Measurements from ENCODE around the gene RAPGEF5. TPM values are rescaled to one million over a fixed set of nuclear protein-coding genes. Genes with fewer than 3 reads are reported as not detected.

The RAPGEF5 gene
- total RNA-seq, 1 donor from 2014 or later, result 29.7 TPM

GRCh38 chr7:22156205-22156604, 200.7 kb downstream of the RAPGEF5 start:
- Histone ChIP-seq H3K36me3 (ENCODE audit: control insufficient read depth in 3 of 3, insufficient read depth in 3 of 3, low read length in 3 of 3) (peaks cover 0 to 4% (median 0%) of the 10 kb centered on the region in 3 donors), H3K27ac (ENCODE audit: low read depth, low read length) (no peak overlapping the region), H3K4me1 (ENCODE audit: control insufficient read depth in 3 of 3, insufficient read depth in 3 of 3, low read length in 3 of 3) (no peaks in the 10 kb centered on the region)

GRCh38 chr7:22154143-22154529, 202.8 kb downstream of the RAPGEF5 start:
- Histone ChIP-seq H3K9me3 (ENCODE audit: control insufficient read depth in 3 of 3, low read length in 3 of 3) (no peaks in the 10 kb centered on the region), H3K27me3 (ENCODE audit: control insufficient read depth in 3 of 3, insufficient read depth in 3 of 3, low read length in 3 of 3) (no peaks in the 10 kb centered on the region), H3K36me3 (ENCODE audit: control insufficient read depth in 3 of 3, insufficient read depth in 3 of 3, low read length in 3 of 3) (peaks cover 0 to 6% (median 0%) of the 10 kb centered on the region in 3 donors), H3K4me1 (ENCODE audit: control insufficient read depth in 3 of 3, insufficient read depth in 3 of 3, low read length in 3 of 3) (no peaks in the 10 kb centered on the region), H3K9ac (ENCODE audit: low read depth in 1 of 3, low read length in 3 of 3) (no peak overlapping the region), H3K27ac (ENCODE audit: low read depth, low read length) (no peak overlapping the region), H3K4me3 (ENCODE audit: low read length in 3 of 3) (no peak overlapping the region)

More at GRCh38 chr7:22156205-22156604, 200.7 kb downstream of the RAPGEF5 start:
- Histone ChIP-seq H3K9me3 (ENCODE audit: control insufficient read depth in 3 of 3, low read length in 3 of 3) (no peaks in the 10 kb centered on the region), H3K4me3 (ENCODE audit: low read length in 3 of 3) (no peak overlapping the region), H3K27me3 (ENCODE audit: control insufficient read depth in 3 of 3, insufficient read depth in 3 of 3, low read length in 3 of 3) (no peaks in the 10 kb centered on the region), H3K9ac (ENCODE audit: low read depth in 1 of 3, low read length in 3 of 3) (no peak overlapping the region)

GRCh38 chr7:22153432-22154142, 203.4 kb downstream of the RAPGEF5 start:
- H3K36me3 ChIP-seq (ENCODE audit: control insufficient read depth in 3 of 3, insufficient read depth in 3 of 3, low read length in 3 of 3), result peaks cover 0 to 6% (median 0%) of the 10 kb centered on the region in 3 donors
- no peaks in the 10 kb centered on the region for H3K27me3 ChIP-seq (ENCODE audit: control insufficient read depth in 3 of 3, insufficient read depth in 3 of 3, low read length in 3 of 3)
- no peak overlapping the region for H3K27ac ChIP-seq (ENCODE audit: low read depth, low read length)
- H3K9ac ChIP-seq (ENCODE audit: low read depth in 1 of 3, low read length in 3 of 3), result no peak overlapping the region
- H3K4me3 ChIP-seq (ENCODE audit: low read length in 3 of 3), result no peak overlapping the region
- no peaks in the 10 kb centered on the region for H3K4me1 ChIP-seq (ENCODE audit: control insufficient read depth in 3 of 3, insufficient read depth in 3 of 3, low read length in 3 of 3)
- no peaks in the 10 kb centered on the region for H3K9me3 ChIP-seq (ENCODE audit: control insufficient read depth in 3 of 3, low read length in 3 of 3)

GRCh38 chr7:22152690-22153089, 204.3 kb downstream of the RAPGEF5 start:
- peaks cover 0 to 6% (median 0%) of the 10 kb centered on the region in 3 donors for H3K36me3 ChIP-seq (ENCODE audit: control insufficient read depth in 3 of 3, insufficient read depth in 3 of 3, low read length in 3 of 3)

GRCh38 chr7:22151901-22152300, 205.1 kb downstream of the RAPGEF5 start:
- H3K36me3 ChIP-seq (ENCODE audit: control insufficient read depth in 3 of 3, insufficient read depth in 3 of 3, low read length in 3 of 3), result peaks cover 0 to 6% (median 0%) of the 10 kb centered on the region in 3 donors
- H3K4me1 ChIP-seq (ENCODE audit: control insufficient read depth in 3 of 3, insufficient read depth in 3 of 3, low read length in 3 of 3), result no peaks in the 10 kb centered on the region
- H3K27me3 ChIP-seq (ENCODE audit: control insufficient read depth in 3 of 3, insufficient read depth in 3 of 3, low read length in 3 of 3), result no peaks in the 10 kb centered on the region
- no peak overlapping the region for H3K27ac ChIP-seq (ENCODE audit: low read depth, low read length)
- no peak overlapping the region for H3K4me3 ChIP-seq (ENCODE audit: low read length in 3 of 3)
- no peak overlapping the region for H3K9ac ChIP-seq (ENCODE audit: low read depth in 1 of 3, low read length in 3 of 3)
- H3K9me3 ChIP-seq (ENCODE audit: control insufficient read depth in 3 of 3, low read length in 3 of 3), result no peaks in the 10 kb centered on the region

More at GRCh38 chr7:22152690-22153089, 204.3 kb downstream of the RAPGEF5 start:
- Histone ChIP-seq H3K9me3 (ENCODE audit: control insufficient read depth in 3 of 3, low read length in 3 of 3) (no peaks in the 10 kb centered on the region), H3K4me3 (ENCODE audit: low read length in 3 of 3) (no peak overlapping the region), H3K27me3 (ENCODE audit: control insufficient read depth in 3 of 3, insufficient read depth in 3 of 3, low read length in 3 of 3) (no peaks in the 10 kb centered on the region), H3K27ac (ENCODE audit: low read depth, low read length) (no peak overlapping the region), H3K9ac (ENCODE audit: low read depth in 1 of 3, low read length in 3 of 3) (no peak overlapping the region), H3K4me1 (ENCODE audit: control insufficient read depth in 3 of 3, insufficient read depth in 3 of 3, low read length in 3 of 3) (no peaks in the 10 kb centered on the region)

- Histone ChIP-seq H3K27ac (ENCODE audit: low read depth, low read length) (no peak overlapping the region), H3K36me3 (ENCODE audit: control insufficient read depth in 3 of 3, insufficient read depth in 3 of 3, low read length in 3 of 3) (peaks cover 0 to 2% (median 0%) of the 10 kb centered on the region in 3 donors), H3K4me1 (ENCODE audit: control insufficient read depth in 3 of 3, insufficient read depth in 3 of 3, low read length in 3 of 3) (no peaks in the 10 kb centered on the region), H3K9me3 (ENCODE audit: control insufficient read depth in 3 of 3, low read length in 3 of 3) (no peaks in the 10 kb centered on the region), H3K27me3 (ENCODE audit: control insufficient read depth in 3 of 3, insufficient read depth in 3 of 3, low read length in 3 of 3) (no peaks in the 10 kb centered on the region), H3K4me3 (ENCODE audit: low read length in 3 of 3) (no peak overlapping the region), H3K9ac (ENCODE audit: low read depth in 1 of 3, low read length in 3 of 3) (no peak overlapping the region)
These were observed 206.7 kb downstream of the RAPGEF5 start for GRCh38 chr7:22150221-22150620.

- H3K36me3 ChIP-seq (ENCODE audit: control insufficient read depth in 3 of 3, insufficient read depth in 3 of 3, low read length in 3 of 3), result peaks cover 0 to 5% (median 0%) of the 10 kb centered on the region in 3 donors
- H3K27ac ChIP-seq (ENCODE audit: low read depth, low read length), result no peak overlapping the region
These were observed 209.1 kb downstream of the RAPGEF5 start for GRCh38 chr7:22147868-22148267.

GRCh38 chr7:22146961-22147512, 209.9 kb downstream of the RAPGEF5 start:
- no peak overlapping the region for H3K27ac ChIP-seq (ENCODE audit: low read depth, low read length)

More at GRCh38 chr7:22147868-22148267, 209.1 kb downstream of the RAPGEF5 start:
- H3K4me3 ChIP-seq (ENCODE audit: low read length in 3 of 3), result no peak overlapping the region
- H3K9me3 ChIP-seq (ENCODE audit: control insufficient read depth in 3 of 3, low read length in 3 of 3), result no peaks in the 10 kb centered on the region
- H3K27me3 ChIP-seq (ENCODE audit: control insufficient read depth in 3 of 3, insufficient read depth in 3 of 3, low read length in 3 of 3), result no peaks in the 10 kb centered on the region
- H3K4me1 ChIP-seq (ENCODE audit: control insufficient read depth in 3 of 3, insufficient read depth in 3 of 3, low read length in 3 of 3), result no peaks in the 10 kb centered on the region
- no peak overlapping the region for H3K9ac ChIP-seq (ENCODE audit: low read depth in 1 of 3, low read length in 3 of 3)

GRCh38 chr7:22144950-22145349, 212.0 kb downstream of the RAPGEF5 start:
- Histone ChIP-seq H3K36me3 (ENCODE audit: control insufficient read depth in 3 of 3, insufficient read depth in 3 of 3, low read length in 3 of 3) (peaks cover 0 to 5% (median 0%) of the 10 kb centered on the region in 3 donors), H3K9ac (ENCODE audit: low read depth in 1 of 3, low read length in 3 of 3) (no peak overlapping the region), H3K27me3 (ENCODE audit: control insufficient read depth in 3 of 3, insufficient read depth in 3 of 3, low read length in 3 of 3) (no peaks in the 10 kb centered on the region), H3K9me3 (ENCODE audit: control insufficient read depth in 3 of 3, low read length in 3 of 3) (no peaks in the 10 kb centered on the region), H3K27ac (ENCODE audit: low read depth, low read length) (no peak overlapping the region), H3K4me1 (ENCODE audit: control insufficient read depth in 3 of 3, insufficient read depth in 3 of 3, low read length in 3 of 3) (no peaks in the 10 kb centered on the region), H3K4me3 (ENCODE audit: low read length in 3 of 3) (no peak overlapping the region)

More at GRCh38 chr7:22146961-22147512, 209.9 kb downstream of the RAPGEF5 start:
- Histone ChIP-seq H3K4me1 (ENCODE audit: control insufficient read depth in 3 of 3, insufficient read depth in 3 of 3, low read length in 3 of 3) (no peaks in the 10 kb centered on the region), H3K27me3 (ENCODE audit: control insufficient read depth in 3 of 3, insufficient read depth in 3 of 3, low read length in 3 of 3) (no peaks in the 10 kb centered on the region), H3K9me3 (ENCODE audit: control insufficient read depth in 3 of 3, low read length in 3 of 3) (no peaks in the 10 kb centered on the region), H3K4me3 (ENCODE audit: low read length in 3 of 3) (peak overlapping the region in 1 of 3 donors; percentile 28), H3K9ac (ENCODE audit: low read depth in 1 of 3, low read length in 3 of 3) (no peak overlapping the region), H3K36me3 (ENCODE audit: control insufficient read depth in 3 of 3, insufficient read depth in 3 of 3, low read length in 3 of 3) (peaks cover 0 to 5% (median 0%) of the 10 kb centered on the region in 3 donors)

GRCh38 chr7:22143491-22143890, 213.5 kb downstream of the RAPGEF5 start:
- Histone ChIP-seq H3K4me3 (ENCODE audit: low read length in 3 of 3) (no peak overlapping the region), H3K27me3 (ENCODE audit: control insufficient read depth in 3 of 3, insufficient read depth in 3 of 3, low read length in 3 of 3) (no peaks in the 10 kb centered on the region), H3K36me3 (ENCODE audit: control insufficient read depth in 3 of 3, insufficient read depth in 3 of 3, low read length in 3 of 3) (peaks cover 0 to 6% (median 0%) of the 10 kb centered on the region in 3 donors), H3K9me3 (ENCODE audit: control insufficient read depth in 3 of 3, low read length in 3 of 3) (no peaks in the 10 kb centered on the region), H3K4me1 (ENCODE audit: control insufficient read depth in 3 of 3, insufficient read depth in 3 of 3, low read length in 3 of 3) (no peaks in the 10 kb centered on the region), H3K27ac (ENCODE audit: low read depth, low read length) (no peak overlapping the region), H3K9ac (ENCODE audit: low read depth in 1 of 3, low read length in 3 of 3) (no peak overlapping the region)

Data from skeletal muscle tissue (tissue), 4 donors.